ENCODE measurements around the gene ANGPTL2.

DNA sequence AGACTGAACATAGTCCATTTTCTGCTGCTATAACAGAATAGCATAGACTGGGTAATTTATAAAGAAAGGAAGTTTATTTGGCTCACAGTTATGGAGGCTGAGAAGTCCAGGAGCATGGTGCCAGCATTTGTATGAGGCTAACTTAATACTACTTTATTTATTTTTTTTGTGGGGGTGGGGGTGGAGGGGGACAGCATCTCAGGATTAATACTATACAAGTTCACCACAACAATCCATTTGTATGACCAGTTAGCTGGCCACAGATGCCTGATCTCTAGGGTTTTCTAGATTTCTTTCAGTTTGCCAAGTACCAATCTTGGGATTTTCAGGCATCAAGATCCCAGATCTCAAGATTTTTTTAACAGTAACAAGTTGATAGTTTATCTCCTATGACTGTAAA lies 20.3 kb downstream of the ANGPTL2 start:
- TF ChIP-seq CTCF (IDR thresholded peaks at IDR 0.05; ENCODE audit: low read length) (no peak), EZH2 (IDR thresholded peaks at IDR 0.05; ENCODE audit: borderline replicate concordance, low read length) (no peak)
